Measurements from ENCODE around the gene GARIN6.
A peak's percentile ranks its signal among the peaks of the same experiment; 100 is the strongest.
"Not testable (repeated sequence)": the region's sequence is repeated elsewhere in the genome, so short reads cannot be mapped to it uniquely, and the experiment has no call there.

GARIN6 gene

DNA sequence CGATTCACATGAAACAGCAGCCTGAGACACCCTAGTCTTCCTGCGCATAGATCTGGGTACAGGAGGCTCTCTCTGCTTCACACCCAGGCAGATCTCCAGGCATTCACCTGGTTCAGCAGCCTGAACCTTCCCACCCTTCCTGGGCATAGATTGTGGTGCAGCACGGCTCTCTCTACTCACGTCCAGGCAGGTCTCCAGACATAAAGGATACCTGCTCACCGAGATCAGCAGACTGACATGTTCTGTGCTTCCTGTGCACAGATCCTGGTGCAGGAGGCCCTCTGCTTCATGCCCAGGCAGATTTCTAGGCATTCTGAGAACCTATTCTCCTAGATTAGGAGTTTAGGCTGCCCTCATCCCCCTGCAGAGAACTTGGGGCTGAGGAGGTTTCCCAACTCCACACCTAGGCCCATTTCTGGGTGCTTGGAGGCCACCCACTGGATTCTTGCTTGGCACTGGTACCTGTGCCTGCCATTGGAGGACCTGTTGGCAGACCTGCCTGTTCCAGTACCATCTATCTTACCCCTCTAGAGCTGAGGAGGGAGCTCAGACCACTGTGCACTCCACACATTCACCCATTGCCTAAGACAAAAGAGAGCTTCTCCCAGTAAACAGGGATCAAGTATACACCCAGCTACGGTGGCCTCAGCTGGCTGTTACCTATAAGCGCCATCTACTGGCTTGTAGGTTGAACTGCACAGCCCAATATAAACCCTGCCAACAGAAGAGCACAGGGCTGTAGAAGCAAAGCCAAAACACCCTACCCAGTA, 28.0 kb upstream of the GARIN6 start:
- TF ChIP-seq OSR1 (CRISPR knock-in tag; IDR thresholded peaks at IDR 0.05) (no peak), GLIS3 (CRISPR knock-in tag; IDR thresholded peaks at IDR 0.05) (no peak), ESRRG (CRISPR knock-in tag; IDR thresholded peaks at IDR 0.05) (no peak), ISL1 (CRISPR knock-in tag; IDR thresholded peaks at IDR 0.05) (no peak), SNAI2 (CRISPR knock-in tag; IDR thresholded peaks at IDR 0.05) (no peak), ARNTL (CRISPR knock-in tag; IDR thresholded peaks at IDR 0.05; ENCODE audit: borderline replicate concordance, low read depth) (no peak), TCF4 (CRISPR knock-in tag; IDR thresholded peaks at IDR 0.05; ENCODE audit: borderline replicate concordance) (no peak)
- TF ChIP-seq, protein P1, sequence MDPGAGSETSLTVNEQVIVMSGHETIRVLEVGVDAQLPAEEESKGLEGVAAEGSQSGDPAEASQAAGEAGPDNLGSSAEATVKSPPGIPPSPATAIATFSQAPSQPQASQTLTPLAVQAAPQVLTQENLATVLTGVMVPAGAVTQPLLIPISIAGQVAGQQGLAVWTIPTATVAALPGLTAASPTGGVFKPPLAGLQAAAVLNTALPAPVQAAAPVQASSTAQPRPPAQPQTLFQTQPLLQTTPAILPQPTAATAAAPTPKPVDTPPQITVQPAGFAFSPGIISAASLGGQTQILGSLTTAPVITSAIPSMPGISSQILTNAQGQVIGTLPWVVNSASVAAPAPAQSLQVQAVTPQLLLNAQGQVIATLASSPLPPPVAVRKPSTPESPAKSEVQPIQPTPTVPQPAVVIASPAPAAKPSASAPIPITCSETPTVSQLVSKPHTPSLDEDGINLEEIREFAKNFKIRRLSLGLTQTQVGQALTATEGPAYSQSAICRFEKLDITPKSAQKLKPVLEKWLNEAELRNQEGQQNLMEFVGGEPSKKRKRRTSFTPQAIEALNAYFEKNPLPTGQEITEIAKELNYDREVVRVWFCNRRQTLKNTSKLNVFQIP (CRISPR knock-in tag; IDR thresholded peaks at IDR 0.05; ENCODE audit: borderline replicate concordance, low read depth), result no peak
- ATAC-seq, result peak; percentile 88

DNA sequence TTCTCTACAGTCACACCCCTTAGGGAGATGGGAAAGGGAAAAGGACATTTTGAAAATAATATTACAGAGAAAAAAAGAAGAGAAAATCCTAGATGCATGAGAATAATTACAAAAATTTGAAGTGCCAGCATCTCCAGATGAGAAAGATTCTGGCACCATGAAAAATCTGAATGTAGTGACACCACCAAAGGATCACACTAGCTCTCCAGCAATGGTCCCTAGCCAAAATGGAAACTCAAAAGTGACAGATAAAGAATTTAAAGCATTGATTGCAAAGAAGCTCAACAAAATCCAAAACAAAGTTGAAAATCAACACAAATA, 27.4 kb upstream of the GARIN6 start:
- ATAC-seq, result no peak
- TF ChIP-seq ZFP3 (CRISPR knock-in tag; IDR thresholded peaks at IDR 0.05), result no peak
- no peak for TF ChIP-seq ISL1 (CRISPR knock-in tag; IDR thresholded peaks at IDR 0.05)
- no peak for TF ChIP-seq TOX (CRISPR knock-in tag; IDR thresholded peaks at IDR 0.05; ENCODE audit: borderline replicate concordance)
- no peak for TF ChIP-seq ARNTL (CRISPR knock-in tag; IDR thresholded peaks at IDR 0.05; ENCODE audit: borderline replicate concordance, low read depth)
- TF ChIP-seq CSDC2 (CRISPR knock-in tag; IDR thresholded peaks at IDR 0.05), result no peak
- TF ChIP-seq SNAI2 (CRISPR knock-in tag; IDR thresholded peaks at IDR 0.05), result no peak
- TF ChIP-seq ZFP30 (CRISPR knock-in tag; IDR thresholded peaks at IDR 0.05), result no peak
- no peak for TF ChIP-seq ZNF565 (CRISPR knock-in tag; conservative IDR thresholded peaks at IDR 0.05; ENCODE audit: low read depth)
- no peak for TF ChIP-seq ZNF8 (CRISPR knock-in tag; IDR thresholded peaks at IDR 0.05)
- TF ChIP-seq OSR1 (CRISPR knock-in tag; IDR thresholded peaks at IDR 0.05), result no peak
- TF ChIP-seq, protein P2, sequence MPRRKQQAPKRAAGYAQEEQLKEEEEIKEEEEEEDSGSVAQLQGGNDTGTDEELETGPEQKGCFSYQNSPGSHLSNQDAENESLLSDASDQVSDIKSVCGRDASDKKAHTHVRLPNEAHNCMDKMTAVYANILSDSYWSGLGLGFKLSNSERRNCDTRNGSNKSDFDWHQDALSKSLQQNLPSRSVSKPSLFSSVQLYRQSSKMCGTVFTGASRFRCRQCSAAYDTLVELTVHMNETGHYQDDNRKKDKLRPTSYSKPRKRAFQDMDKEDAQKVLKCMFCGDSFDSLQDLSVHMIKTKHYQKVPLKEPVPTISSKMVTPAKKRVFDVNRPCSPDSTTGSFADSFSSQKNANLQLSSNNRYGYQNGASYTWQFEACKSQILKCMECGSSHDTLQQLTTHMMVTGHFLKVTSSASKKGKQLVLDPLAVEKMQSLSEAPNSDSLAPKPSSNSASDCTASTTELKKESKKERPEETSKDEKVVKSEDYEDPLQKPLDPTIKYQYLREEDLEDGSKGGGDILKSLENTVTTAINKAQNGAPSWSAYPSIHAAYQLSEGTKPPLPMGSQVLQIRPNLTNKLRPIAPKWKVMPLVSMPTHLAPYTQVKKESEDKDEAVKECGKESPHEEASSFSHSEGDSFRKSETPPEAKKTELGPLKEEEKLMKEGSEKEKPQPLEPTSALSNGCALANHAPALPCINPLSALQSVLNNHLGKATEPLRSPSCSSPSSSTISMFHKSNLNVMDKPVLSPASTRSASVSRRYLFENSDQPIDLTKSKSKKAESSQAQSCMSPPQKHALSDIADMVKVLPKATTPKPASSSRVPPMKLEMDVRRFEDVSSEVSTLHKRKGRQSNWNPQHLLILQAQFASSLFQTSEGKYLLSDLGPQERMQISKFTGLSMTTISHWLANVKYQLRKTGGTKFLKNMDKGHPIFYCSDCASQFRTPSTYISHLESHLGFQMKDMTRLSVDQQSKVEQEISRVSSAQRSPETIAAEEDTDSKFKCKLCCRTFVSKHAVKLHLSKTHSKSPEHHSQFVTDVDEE (CRISPR knock-in tag; IDR thresholded peaks at IDR 0.05), result no peak

DNA sequence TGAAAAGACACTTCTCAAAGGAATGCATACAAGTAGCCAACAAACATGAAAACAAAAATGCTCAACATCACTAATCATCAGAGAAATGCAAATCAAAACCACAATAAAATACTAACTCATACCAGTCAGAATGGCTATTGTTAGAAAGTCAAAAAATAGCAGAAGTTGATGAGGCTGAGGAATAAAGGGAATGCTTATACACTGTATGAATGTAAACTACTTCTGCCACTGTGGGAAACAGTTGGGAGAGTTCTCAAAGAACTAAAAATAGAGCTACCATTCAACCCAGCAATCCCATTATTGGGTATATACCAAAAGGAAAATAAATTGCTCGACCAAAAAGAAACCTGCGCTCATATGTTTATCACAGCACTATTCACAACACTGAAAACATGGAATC, 23.0 kb upstream of the GARIN6 start:
- not testable (repeated sequence) for ATAC-seq

DNA sequence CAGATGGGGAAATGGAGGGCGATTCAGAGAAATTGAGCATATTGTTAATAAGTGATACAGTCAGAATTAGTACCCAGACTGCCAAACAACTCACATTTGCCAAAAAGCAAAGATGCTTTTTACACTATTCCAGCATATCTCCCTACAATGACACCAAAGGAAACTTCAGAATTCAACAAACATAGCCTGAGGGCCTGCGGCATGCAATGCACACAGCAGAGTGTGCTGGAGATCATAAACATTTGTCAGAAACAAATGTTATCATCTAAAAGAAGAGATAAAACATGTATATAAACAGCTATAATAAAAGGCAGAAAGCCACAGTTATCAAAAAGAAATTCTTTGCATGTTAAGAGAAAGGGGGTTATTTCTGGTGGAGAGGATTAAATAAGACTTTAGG, 20.1 kb upstream of the GARIN6 start:
- no peak for TF ChIP-seq TCF4 (CRISPR knock-in tag; IDR thresholded peaks at IDR 0.05; ENCODE audit: borderline replicate concordance)
- no peak for TF ChIP-seq ZNF70 (CRISPR knock-in tag; IDR thresholded peaks at IDR 0.05)
- TF ChIP-seq, protein P2 (CRISPR knock-in tag; IDR thresholded peaks at IDR 0.05), result no peak
- TF ChIP-seq GLIS3 (CRISPR knock-in tag; IDR thresholded peaks at IDR 0.05), result no peak
- TF ChIP-seq, protein P3, sequence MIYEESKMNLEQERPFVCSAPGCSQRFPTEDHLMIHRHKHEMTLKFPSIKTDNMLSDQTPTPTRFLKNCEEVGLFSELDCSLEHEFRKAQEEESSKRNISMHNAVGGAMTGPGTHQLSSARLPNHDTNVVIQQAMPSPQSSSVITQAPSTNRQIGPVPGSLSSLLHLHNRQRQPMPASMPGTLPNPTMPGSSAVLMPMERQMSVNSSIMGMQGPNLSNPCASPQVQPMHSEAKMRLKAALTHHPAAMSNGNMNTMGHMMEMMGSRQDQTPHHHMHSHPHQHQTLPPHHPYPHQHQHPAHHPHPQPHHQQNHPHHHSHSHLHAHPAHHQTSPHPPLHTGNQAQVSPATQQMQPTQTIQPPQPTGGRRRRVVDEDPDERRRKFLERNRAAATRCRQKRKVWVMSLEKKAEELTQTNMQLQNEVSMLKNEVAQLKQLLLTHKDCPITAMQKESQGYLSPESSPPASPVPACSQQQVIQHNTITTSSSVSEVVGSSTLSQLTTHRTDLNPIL (CRISPR knock-in tag; IDR thresholded peaks at IDR 0.05; ENCODE audit: low read depth), result no peak
- TF ChIP-seq ESRRG (CRISPR knock-in tag; IDR thresholded peaks at IDR 0.05), result no peak
- no peak for TF ChIP-seq ZFP3 (CRISPR knock-in tag; IDR thresholded peaks at IDR 0.05)
- no peak for TF ChIP-seq PPARA (CRISPR knock-in tag; IDR thresholded peaks at IDR 0.05; ENCODE audit: borderline replicate concordance)
- no peak for TF ChIP-seq RARB (CRISPR knock-in tag; IDR thresholded peaks at IDR 0.05)
- TF ChIP-seq ISL1 (CRISPR knock-in tag; IDR thresholded peaks at IDR 0.05), result no peak

More for the DNA sequence above, 20.1 kb upstream of the GARIN6 start:
- ATAC-seq, result no peak

All from SK-N-SH treated with all-trans-retinoic acid at 6 μM for 48 hours (cell line).